LNCaP clone FGC (cell line): ENCODE data around the gene RFC1.

Experiments
- DNase-seq: peaks from one replicate; pipeline ENCODE4 v3.0.0-alpha.2; 2011; ENCODE audit warnings: low read depth
- H3K4me3 ChIP-seq: 2 replicates; pipeline ENCODE4 v1.5.1; 2011; ENCODE audit warnings: mild to moderate bottlenecking, low read depth, low read length, control low read depth
- TF ChIP-seq, protein P1 (sequence below): IDR thresholded peaks from 2 replicates; pipeline ENCODE4 v1.5.1; 2012; ENCODE audit warnings: mild to moderate bottlenecking; ENCODE audit not compliant: control insufficient read depth, insufficient read depth; ENCODE audit errors: extremely low read depth

The RFC1 gene

DNA sequence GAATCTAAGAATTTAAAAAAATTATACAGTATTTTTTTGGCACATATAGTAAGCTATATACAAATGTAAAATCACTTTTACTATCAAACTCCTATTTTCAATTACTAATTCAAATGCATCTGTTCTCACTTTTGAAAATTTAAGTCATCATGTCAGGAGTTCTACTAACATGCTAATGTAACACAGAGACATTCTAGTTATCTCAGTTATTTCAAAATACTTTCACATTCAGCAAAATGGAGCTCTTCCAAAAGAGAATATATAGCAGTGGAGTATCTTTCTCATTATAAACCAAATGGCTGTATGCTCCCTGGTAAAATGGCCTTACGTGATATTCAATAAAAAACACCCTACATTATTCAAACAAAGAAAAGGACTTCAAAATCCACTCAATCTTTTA, 42.3 kb downstream of the RFC1 start:
- TF ChIP-seq, protein P1, sequence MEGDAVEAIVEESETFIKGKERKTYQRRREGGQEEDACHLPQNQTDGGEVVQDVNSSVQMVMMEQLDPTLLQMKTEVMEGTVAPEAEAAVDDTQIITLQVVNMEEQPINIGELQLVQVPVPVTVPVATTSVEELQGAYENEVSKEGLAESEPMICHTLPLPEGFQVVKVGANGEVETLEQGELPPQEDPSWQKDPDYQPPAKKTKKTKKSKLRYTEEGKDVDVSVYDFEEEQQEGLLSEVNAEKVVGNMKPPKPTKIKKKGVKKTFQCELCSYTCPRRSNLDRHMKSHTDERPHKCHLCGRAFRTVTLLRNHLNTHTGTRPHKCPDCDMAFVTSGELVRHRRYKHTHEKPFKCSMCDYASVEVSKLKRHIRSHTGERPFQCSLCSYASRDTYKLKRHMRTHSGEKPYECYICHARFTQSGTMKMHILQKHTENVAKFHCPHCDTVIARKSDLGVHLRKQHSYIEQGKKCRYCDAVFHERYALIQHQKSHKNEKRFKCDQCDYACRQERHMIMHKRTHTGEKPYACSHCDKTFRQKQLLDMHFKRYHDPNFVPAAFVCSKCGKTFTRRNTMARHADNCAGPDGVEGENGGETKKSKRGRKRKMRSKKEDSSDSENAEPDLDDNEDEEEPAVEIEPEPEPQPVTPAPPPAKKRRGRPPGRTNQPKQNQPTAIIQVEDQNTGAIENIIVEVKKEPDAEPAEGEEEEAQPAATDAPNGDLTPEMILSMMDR: no peak
- no peak for DNase-seq
- H3K4me3 ChIP-seq: no peak overlapping the region

DNA sequence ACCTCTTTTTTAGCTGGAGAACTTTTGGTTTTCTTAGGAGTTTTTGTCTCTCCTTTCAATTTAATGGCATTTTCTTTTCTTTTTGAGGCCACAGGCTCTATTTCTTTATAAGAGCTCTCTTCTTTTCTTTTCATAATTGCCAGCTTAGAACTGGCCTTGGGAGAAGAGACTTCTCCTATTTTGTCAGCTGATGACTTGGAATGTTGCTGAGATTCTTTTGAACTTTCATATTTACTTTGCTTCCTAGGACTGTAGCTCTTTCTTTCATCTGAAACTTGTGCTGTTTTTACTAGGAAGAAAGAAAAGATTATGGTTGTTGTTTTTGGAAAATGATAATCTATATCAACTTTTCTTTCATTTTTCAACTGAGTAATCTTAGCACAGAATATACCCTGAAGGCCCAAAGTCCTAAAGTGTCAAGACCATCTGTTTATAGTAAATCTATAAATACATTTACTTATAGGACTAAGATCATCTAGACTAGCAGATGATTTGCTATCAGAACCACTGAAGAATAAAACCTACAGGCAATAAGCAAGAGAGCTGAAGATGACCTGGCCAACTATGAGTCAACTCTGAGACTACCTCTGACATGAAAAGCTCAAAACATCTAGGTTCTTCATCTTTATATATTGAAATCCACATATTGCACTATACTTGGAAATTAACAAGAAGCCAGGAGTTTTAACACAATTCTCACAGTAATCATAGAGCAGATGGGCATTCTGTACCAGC, 45.6 kb downstream of the RFC1 start:
- TF ChIP-seq, protein P1: no peak
- H3K4me3 ChIP-seq: no peak overlapping the region
- DNase-seq: no peak

- no peak overlapping the region for H3K4me3 ChIP-seq
- DNase-seq: no peak
- TF ChIP-seq, protein P1: no peak
These were observed 46.5 kb downstream of the RFC1 start for GRCh38 chr4:39319676-39320075.

- TF ChIP-seq, protein P1: no peak
- no peak overlapping the region for H3K4me3 ChIP-seq
- no peak for DNase-seq
These were observed 53.3 kb downstream of the RFC1 start for GRCh38 chr4:39312816-39313215.

DNA sequence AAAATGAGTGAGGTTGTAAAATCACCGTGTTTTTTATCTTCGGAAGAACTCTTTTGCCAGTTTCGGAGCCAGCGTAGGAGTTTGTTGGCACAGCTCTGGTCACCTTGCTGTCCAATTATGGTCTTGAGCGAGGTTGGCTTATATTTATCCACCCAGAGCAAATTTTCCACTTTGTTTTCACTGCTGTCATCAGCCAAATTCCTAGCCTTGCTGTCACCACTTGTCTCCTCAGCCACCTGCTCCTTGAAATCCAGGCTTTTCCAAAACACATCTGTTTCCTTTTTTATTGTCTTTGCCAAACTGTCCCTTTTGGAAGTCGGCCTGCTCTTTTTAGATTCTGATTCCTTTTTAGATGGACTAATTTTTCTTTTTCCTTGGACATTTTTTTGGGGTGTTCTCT, 57.6 kb downstream of the RFC1 start:
- no peak for DNase-seq
- no peak overlapping the region for H3K4me3 ChIP-seq
- TF ChIP-seq, protein P1: no peak

DNA sequence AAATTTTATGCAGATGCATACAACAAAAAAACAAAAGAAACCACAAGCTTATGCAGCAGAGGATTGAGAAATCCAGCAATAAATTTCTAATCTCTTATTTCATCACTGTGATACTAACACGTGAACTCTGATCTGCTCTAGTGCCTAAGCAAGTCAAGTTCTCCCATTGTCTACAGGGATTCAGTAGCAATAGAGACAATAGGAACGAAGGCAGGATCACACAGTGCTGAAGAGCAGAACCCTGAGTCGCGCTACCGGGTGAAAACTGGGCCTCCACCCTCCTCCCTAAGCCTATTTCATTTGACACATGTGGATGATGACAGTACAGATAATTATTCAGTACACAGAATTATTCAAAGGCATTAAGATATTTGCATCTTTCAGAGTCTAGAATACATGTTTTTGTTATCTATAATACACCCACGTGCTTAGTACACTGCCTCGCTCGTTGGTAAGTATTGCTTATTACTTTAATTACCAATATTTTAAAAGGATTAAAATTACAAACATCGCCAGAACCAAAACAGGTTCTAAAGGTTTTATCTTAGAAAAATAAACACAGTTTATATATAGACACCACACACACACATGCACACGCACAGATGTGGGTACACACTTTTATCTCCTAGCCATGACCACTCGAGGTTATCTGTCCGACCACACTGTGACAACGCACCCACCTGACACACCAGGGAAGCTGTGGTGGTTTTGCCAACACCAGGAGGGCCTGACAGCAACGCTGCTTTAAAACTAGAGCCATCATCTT, 60.1 kb downstream of the RFC1 start:
- no peak for DNase-seq
- H3K4me3 ChIP-seq: no peak overlapping the region

More for the DNA sequence above, 60.1 kb downstream of the RFC1 start:
- TF ChIP-seq, protein P1: no peak
